Lower leg skin (tissue), 4 donors: ENCODE measurements around the gene DAAM1. TPM values are rescaled to one million over a fixed set of nuclear protein-coding genes. Genes with fewer than 3 reads are reported as not detected.

Experiments
- DNase-seq, 2 donors: peaks; one replicate each; pipeline ENCODE4 v3.0.0-alpha.2; 2019; ENCODE audit warnings: low spot score in 2 of 2
- H3K4me3 ChIP-seq: fragments of 200-600 bp; sonication (generic); 2 replicates; pipeline ENCODE4 v1.5.1; 2017; ENCODE audit warnings: mild to moderate bottlenecking, low read depth; ENCODE audit not compliant: poor library complexity, severe bottlenecking
- CTCF ChIP-seq, 3 donors: fragments of 450-650 bp; IDR thresholded peaks; one replicate each; pipeline ENCODE4 v1.5.1; 2016; ENCODE audit warnings: antibody characterized with exemption in 3 of 3, mild to moderate bottlenecking in 3 of 3, moderate library complexity in 2 of 3
- POLR2A ChIP-seq, 2 donors: fragments of 450-650 bp; IDR thresholded peaks; one replicate each; pipeline ENCODE4 v1.6.1; 2016 to 2017; ENCODE audit warnings: antibody characterized with exemption in 2 of 2, mild to moderate bottlenecking in 1 of 2, moderate library complexity in 1 of 2
- WGBS, 2 donors: methylation state at CpG; one replicate each; pipeline ENCODE4 v1.1.5; 2018; 5-methylcytosine and 5-hydroxymethylcytosine counted together
- intact Hi-C: fragments of 100-400 bp; cut with DNase I; formaldehyde crosslinking; loops from one replicate; pipeline ENCODE4 v1.15.0; 2023; ENCODE audit warnings: low total_unique reads
- total RNA-seq, 4 donors: library from RNA; depleted of rRNA; stranded (reverse); fragments of >200 nt; gene quantifications; one replicate each; pipeline ENCODE4 v1.1.0, GENCODE V29; 2016

Gene DAAM1
- total RNA-seq, 4 donors from 2014 or later: 155 to 194 (median 183) TPM

- intact Hi-C loops: no loop called here
- TF ChIP-seq POLR2A (IDR thresholded peaks at IDR 0.05) (no peak), CTCF (IDR thresholded peaks at IDR 0.05) (no peak)
- DNase-seq: peak in 1 of 2 donors; percentile 86
These were observed 536 bp upstream of the DAAM1 start for GRCh38 chr14:59187802-59188460.

GRCh38 chr14:59189091-59189785 lies 771 bp downstream of the DAAM1 start:
- DNase-seq: peak; percentile 38 to 88
- intact Hi-C loops: no loop called here
- WGBS, 2 donors: 0% methylated on average over 27 to 37 of the region's 51 CpGs
- peak overlapping the region; percentile 71 for H3K4me3 ChIP-seq
- TF ChIP-seq CTCF (IDR thresholded peaks at IDR 0.05) (no peak), POLR2A (IDR thresholded peaks at IDR 0.05) (no peak)

More at GRCh38 chr14:59187802-59188460, 536 bp upstream of the DAAM1 start:
- peak overlapping the region; percentile 62 for H3K4me3 ChIP-seq
- WGBS, 2 donors: 0 to 1% methylated on average over 43 of the region's 43 CpGs

- TF ChIP-seq CTCF (IDR thresholded peaks at IDR 0.05) (no peak), POLR2A (IDR thresholded peaks at IDR 0.05) (no peak)
- WGBS, 2 donors: 1% methylated on average over 25 of the region's 25 CpGs
- intact Hi-C loops: no loop called here
These were observed 1.4 kb downstream of the DAAM1 start for GRCh38 chr14:59189786-59190368.

GRCh38 chr14:59190372-59190771 lies 1.9 kb downstream of the DAAM1 start:
- TF ChIP-seq POLR2A (IDR thresholded peaks at IDR 0.05) (no peak), CTCF (IDR thresholded peaks at IDR 0.05) (no peak)
- intact Hi-C loops: no loop called here
- peak overlapping the region; percentile 71 for H3K4me3 ChIP-seq
- no peak for DNase-seq
- WGBS, 2 donors: 26 to 28% methylated on average over 6 of the region's 6 CpGs

More at GRCh38 chr14:59189786-59190368, 1.4 kb downstream of the DAAM1 start:
- peak overlapping the region; percentile 71 for H3K4me3 ChIP-seq
- peak; percentile 87 to 95 for DNase-seq

- TF ChIP-seq POLR2A (IDR thresholded peaks at IDR 0.05) (no peak), CTCF (IDR thresholded peaks at IDR 0.05) (no peak)
- H3K4me3 ChIP-seq: no peak overlapping the region
- DNase-seq: no peak
- intact Hi-C loops: no loop called here
- WGBS, 2 donors: 63 to 74% methylated on average over 2 of the region's 2 CpGs
These were observed 7.4 kb downstream of the DAAM1 start for GRCh38 chr14:59195912-59196311.
